Endothelial cell of umbilical vein (primary cell): ENCODE data around the gene SLC25A38. TPM values are rescaled to one million over a fixed set of nuclear protein-coding genes. Genes with fewer than 3 reads are reported as not detected.
A peak's percentile ranks its signal among the peaks of the same experiment; 100 is the strongest.

Experiments used
- BruUV-seq: library from RNA; stranded (reverse); fragments of 400-500 nt; replicated peaks from 2 replicates; lab custom pipeline; 2021; lab: Mats Ljungman, UMichigan
- CTCF ChIA-PET: fragments of 300-600, 350-600 bp; sonication (Branson Sonifier 250); formaldehyde crosslinking; loops from one replicate; lab custom pipeline; 2021; ENCODE audit warnings: antibody characterized with exemption, inconsistent platforms; lab: Charles Lee
- POLR2A ChIA-PET: fragments of 300-600, 350-600 bp; sonication (Branson Sonifier 250); formaldehyde crosslinking; loops from one replicate; lab custom pipeline; 2021; ENCODE audit warnings: antibody characterized with exemption, inconsistent platforms; lab: Charles Lee
- DNase-seq: peaks from one replicate; pipeline ENCODE4 v3.0.0-alpha.2; 2011; ENCODE audit warnings: low read depth, low spot score
- FAIRE-seq: peaks from 2 replicates; lab custom pipeline; 2011; peaks lifted over from hg19 to GRCh38; lab: Jason Lieb, UNC
- H2AFZ ChIP-seq: 2 replicates; pipeline ENCODE4 v1.6.0; 2012; ENCODE audit warnings: low read depth, low read length, control low read depth, inconsistent platforms
- H3K27ac ChIP-seq: 2 replicates; pipeline ENCODE4 v1.5.1; 2011; ENCODE audit warnings: low read depth, mild to moderate bottlenecking, control low read depth, low read length, moderate library complexity; ENCODE audit not compliant: insufficient read depth
- H3K27me3 ChIP-seq, 2 experiments: 2 replicates each; pipeline versions ENCODE4 v1.6.0 to v1.6.1; 2011; ENCODE audit warnings: low read length in 2 of 2, mixed read lengths in 1 of 2; ENCODE audit not compliant: control insufficient read depth in 2 of 2, insufficient read depth in 2 of 2
- H3K36me3 ChIP-seq, 2 experiments: 2 replicates in 1 of 2; 3 replicates in 1 of 2; pipeline ENCODE4 v1.5.1; 2011; ENCODE audit warnings: low read length in 2 of 2, mild to moderate bottlenecking in 1 of 2, moderate library complexity in 1 of 2; ENCODE audit not compliant: control insufficient read depth in 2 of 2, insufficient read depth in 2 of 2; ENCODE audit errors: extremely low read depth in 1 of 2
- H3K4me1 ChIP-seq: 3 replicates; pipeline ENCODE4 v1.5.1; 2011; ENCODE audit warnings: mild to moderate bottlenecking, low read length; ENCODE audit not compliant: control insufficient read depth, insufficient read depth; ENCODE audit errors: extremely low read depth
- H3K4me2 ChIP-seq: 2 replicates; pipeline ENCODE4 v1.6.1; 2011; ENCODE audit warnings: low read length, control low read depth, mixed read lengths; ENCODE audit not compliant: insufficient read depth
- H3K4me3 ChIP-seq, 3 experiments: fragments of 200-600 bp in 1 of 3; sonication (generic), shearing (Covaris generic) in 1 of 3; replicated peaks in 1 of 3; 2 replicates each; pipeline ENCODE4 v1.5.1; 2011 to 2016; ENCODE audit warnings: control low read depth in 3 of 3, low read length in 3 of 3, mild to moderate bottlenecking in 2 of 3, inconsistent platforms in 1 of 3, low read depth in 1 of 3, moderate library complexity in 1 of 3; ENCODE audit not compliant: insufficient read depth in 1 of 3
- H3K79me2 ChIP-seq: 2 replicates; pipeline ENCODE4 v1.6.0; 2012; ENCODE audit warnings: low read length, inconsistent platforms; ENCODE audit not compliant: control insufficient read depth, insufficient read depth
- H3K9ac ChIP-seq: replicated peaks from 2 replicates; pipeline ENCODE3; 2011; ENCODE audit warnings: low read length, control low read depth; ENCODE audit not compliant: insufficient read depth; ENCODE audit errors: extremely low read depth
- H3K9me1 ChIP-seq: replicated peaks from 3 replicates; pipeline ENCODE4 v1.6.0; 2011; ENCODE audit warnings: mild to moderate bottlenecking, low read length; ENCODE audit not compliant: control insufficient read depth, insufficient read depth; ENCODE audit errors: extremely low read depth
- H3K9me3 ChIP-seq: replicated peaks from 2 replicates; pipeline ENCODE4 v1.5.1; 2012; ENCODE audit warnings: low read length, inconsistent platforms; ENCODE audit not compliant: control insufficient read depth, insufficient read depth
- H4K20me1 ChIP-seq: replicated peaks from 2 replicates; pipeline ENCODE3; 2011; ENCODE audit warnings: mild to moderate bottlenecking, low read length; ENCODE audit not compliant: control insufficient read depth, insufficient read depth; ENCODE audit errors: extremely low read depth
- EZH2 ChIP-seq: IDR thresholded peaks from 2 replicates; pipeline ENCODE4 v1.6.1; 2012; ENCODE audit warnings: borderline replicate concordance, low read depth, mild to moderate bottlenecking, moderate library complexity, low read length, inconsistent platforms; ENCODE audit not compliant: severe bottlenecking
- FOS ChIP-seq: IDR thresholded peaks from 2 replicates; pipeline ENCODE4 v1.6.1; 2011; ENCODE audit warnings: mild to moderate bottlenecking, low read length, moderate library complexity, borderline replicate concordance; ENCODE audit not compliant: insufficient read depth
- JUN ChIP-seq: IDR thresholded peaks from 2 replicates; pipeline ENCODE4 v1.6.1; 2011; ENCODE audit warnings: borderline replicate concordance, low read depth; ENCODE audit not compliant: insufficient read length, insufficient read depth
- MYC ChIP-seq: IDR thresholded peaks from one replicate; pipeline ENCODE4 v1.6.1; 2011; ENCODE audit warnings: mild to moderate bottlenecking, low read depth, low read length
- POLR2A ChIP-seq: IDR thresholded peaks from 2 replicates; pipeline ENCODE4 v1.6.1; 2012; ENCODE audit warnings: low read depth, mild to moderate bottlenecking, control low read depth, low read length
- POLR2AphosphoS5 ChIP-seq: IDR thresholded peaks from 2 replicates; pipeline ENCODE4 v1.6.1; 2012; ENCODE audit warnings: low read depth, mild to moderate bottlenecking, control low read depth, low read length, moderate library complexity; ENCODE audit not compliant: insufficient read depth
- dilution Hi-C: fragments of 300-500 bp; cut with MboI; formaldehyde crosslinking; loops from one replicate; pipeline ENCODE4 v1.15.0; 2019; ENCODE audit warnings: low sequenced_read_pairs; ENCODE audit not compliant: extremely low pct_ligation_motif_present
- intact Hi-C: fragments of 100-400 bp; cut with micrococcal nuclease; formaldehyde crosslinking; loops from one replicate; pipeline ENCODE4 v1.10.0; 2022
- polyA plus RNA-seq, 4 experiments: library from polyadenylated mRNA; depleted of rRNA in 3 of 4; stranded (reverse) in 3 of 4; unstranded in 1 of 4; fragments of >200 nt; gene quantifications; 2 replicates each; pipeline versions ENCODE4 v1.2.1 to v1.2.3, GENCODE V29; 2011 to 2012; ENCODE audit warnings: missing spikeins in 1 of 4
- total RNA-seq: library from RNA; stranded (reverse); gene quantifications from 2 replicates; pipeline ENCODE4 v1.2.3, GENCODE V29; 2021
- TF ChIP-seq, protein P1 (sequence below), 2 donors: IDR thresholded peaks; 1 replicate in 1 of 2; 2 replicates in 1 of 2; pipeline ENCODE4 v1.5.1; 2011; ENCODE audit warnings: low read length in 2 of 2, mild to moderate bottlenecking in 2 of 2, moderate library complexity in 2 of 2, control low read depth in 1 of 2, inconsistent platforms in 1 of 2, low read depth in 1 of 2; ENCODE audit not compliant: insufficient read depth in 1 of 2; ENCODE audit errors: extremely low read depth in 1 of 2
- TF ChIP-seq, protein P2 (sequence below): IDR thresholded peaks from 2 replicates; pipeline ENCODE4 v1.6.1; 2011; ENCODE audit not compliant: insufficient read depth, insufficient read length

Gene SLC25A38
- total and polyA plus RNA-seq, 2 donors (not counting 3 experiments of a cell fraction or from before 2014, with no cell fraction given): 20.0 to 31.1 TPM

DNA sequence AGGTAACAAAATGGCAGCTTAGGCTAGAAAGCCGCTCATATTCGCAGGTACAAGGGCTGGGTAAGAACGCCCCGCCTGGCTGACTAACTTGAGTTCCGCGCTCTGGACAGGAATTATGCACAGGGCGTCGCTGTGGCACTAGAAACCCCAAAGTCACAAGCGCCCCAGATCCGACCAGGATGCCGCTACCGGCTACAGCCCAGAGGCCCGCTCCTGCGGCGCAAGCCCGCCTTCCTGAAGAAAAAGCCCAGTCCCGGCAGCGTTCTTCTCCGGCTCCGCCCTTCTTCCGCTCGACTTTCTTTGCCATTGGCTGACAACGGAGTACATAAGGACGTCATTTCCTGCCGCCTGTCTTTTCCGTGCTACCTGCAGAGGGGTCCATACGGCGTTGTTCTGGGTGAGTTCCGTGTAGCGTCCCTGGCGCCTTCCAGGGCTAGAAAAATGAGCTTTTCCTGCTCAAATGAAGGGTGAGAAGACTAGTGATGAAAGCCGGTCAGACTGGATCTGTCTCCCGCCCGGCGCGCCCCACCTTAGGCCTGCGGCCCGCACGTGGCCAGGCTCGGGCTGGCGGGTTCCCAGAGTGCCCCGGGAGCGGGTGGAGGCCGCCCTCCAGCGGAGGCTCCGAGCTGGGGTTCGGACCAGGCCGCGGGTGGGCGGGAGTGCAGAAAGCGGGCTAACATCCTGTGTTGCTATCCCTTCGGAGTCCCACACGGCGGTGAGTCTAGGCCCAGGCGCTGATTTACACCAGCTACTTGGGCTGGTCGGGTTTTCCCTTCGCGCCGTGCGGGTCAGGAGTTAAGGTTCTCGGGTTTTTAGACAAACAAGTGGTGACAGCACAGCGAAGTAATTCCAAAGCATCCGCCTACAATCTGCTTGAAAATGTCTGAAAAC lies 23.4 kb downstream of the SLC25A38 start, which contains the start of gene RPSA:
Gene RPSA (plus strand): TSS at position 353 of the 891 bp plus-strand sequence. CDS start 934 bp downstream, outside the sequence.
- peak within 1 kb of the TSS; percentile 96 for H3K4me2 ChIP-seq
- H4K20me1 ChIP-seq: peaks cover 4% of the 10 kb centered on the region
- CTCF ChIA-PET: interaction anchor here (1.0 to 1.6 kb wide), 5 partner anchors 22 to 282 kb away, joined by 3 to 6 read pairs (median 4); no protein-coding TSS in a partner anchor
- intact Hi-C loops (loop anchor here (1.0 kb wide), 2 partner anchors 9 to 22 kb away; no protein-coding TSS in a partner anchor), dilution Hi-C loops (no loop called here)
- TF ChIP-seq EZH2 (no peak), POLR2AphosphoS5 (peak; percentile 98), MYC (peak; percentile 12), JUN (no peak), FOS (no peak), POLR2A (peak; percentile 99)
- TF ChIP-seq, protein P1, sequence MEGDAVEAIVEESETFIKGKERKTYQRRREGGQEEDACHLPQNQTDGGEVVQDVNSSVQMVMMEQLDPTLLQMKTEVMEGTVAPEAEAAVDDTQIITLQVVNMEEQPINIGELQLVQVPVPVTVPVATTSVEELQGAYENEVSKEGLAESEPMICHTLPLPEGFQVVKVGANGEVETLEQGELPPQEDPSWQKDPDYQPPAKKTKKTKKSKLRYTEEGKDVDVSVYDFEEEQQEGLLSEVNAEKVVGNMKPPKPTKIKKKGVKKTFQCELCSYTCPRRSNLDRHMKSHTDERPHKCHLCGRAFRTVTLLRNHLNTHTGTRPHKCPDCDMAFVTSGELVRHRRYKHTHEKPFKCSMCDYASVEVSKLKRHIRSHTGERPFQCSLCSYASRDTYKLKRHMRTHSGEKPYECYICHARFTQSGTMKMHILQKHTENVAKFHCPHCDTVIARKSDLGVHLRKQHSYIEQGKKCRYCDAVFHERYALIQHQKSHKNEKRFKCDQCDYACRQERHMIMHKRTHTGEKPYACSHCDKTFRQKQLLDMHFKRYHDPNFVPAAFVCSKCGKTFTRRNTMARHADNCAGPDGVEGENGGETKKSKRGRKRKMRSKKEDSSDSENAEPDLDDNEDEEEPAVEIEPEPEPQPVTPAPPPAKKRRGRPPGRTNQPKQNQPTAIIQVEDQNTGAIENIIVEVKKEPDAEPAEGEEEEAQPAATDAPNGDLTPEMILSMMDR (IDR thresholded peaks at IDR 0.05; ENCODE audit: extremely low read depth in 1 of 2, insufficient read depth in 1 of 2, low read depth in 1 of 2, low read length in 2 of 2): peak; percentile 14 to 38
- TF ChIP-seq, protein P2, sequence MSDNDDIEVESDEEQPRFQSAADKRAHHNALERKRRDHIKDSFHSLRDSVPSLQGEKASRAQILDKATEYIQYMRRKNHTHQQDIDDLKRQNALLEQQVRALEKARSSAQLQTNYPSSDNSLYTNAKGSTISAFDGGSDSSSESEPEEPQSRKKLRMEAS: peak; percentile 60
- POLR2A ChIA-PET: interaction anchor here (0.7 to 1.7 kb wide), 5 partner anchors 8 to 25 kb away, joined by 3 to 7 read pairs (median 4); no protein-coding TSS in a partner anchor
- no peaks in the 10 kb centered on the region for H3K9me1 ChIP-seq
- peaks cover 19% of the 10 kb centered on the region for H3K4me1 ChIP-seq
- H3K27me3 ChIP-seq: no peaks in the 10 kb centered on the region
- peaks cover 42% of the 10 kb centered on the region for H3K79me2 ChIP-seq
- H2AFZ ChIP-seq: peak within 1 kb of the TSS; percentile 87
- H3K9me3 ChIP-seq: no peaks in the 10 kb centered on the region
- H3K9ac ChIP-seq: peak within 1 kb of the TSS; percentile 88
- H3K27ac ChIP-seq: peak within 1 kb of the TSS; percentile 59
- peak; percentile 99 for FAIRE-seq
- peak; percentile 96 for DNase-seq
- H3K4me3 ChIP-seq: peak within 1 kb of the TSS; percentile 52 to 96 (median 65)
- peaks cover 21 to 25% of the 10 kb centered on the region in 2 experiments for H3K36me3 ChIP-seq
- TSS peak; percentile 62 for BruUV-seq
